ENCODE measurements around the gene CFAP92. TPM values are rescaled to one million over a fixed set of nuclear protein-coding genes. Genes with fewer than 3 reads are reported as not detected.
"Not testable (repeated sequence)": the region's sequence is repeated elsewhere in the genome, so short reads cannot be mapped to it uniquely, and the experiment has no call there.

Gene CFAP92
- polyA plus RNA-seq, 4 donors, result 0.93 to 1.5 (median 1.2) TPM

GRCh38 chr3:128945041-128945877 is 48.6 kb downstream of the CFAP92 start:
- DNase-seq (ENCODE audit: low read depth in 4 of 4, low spot score in 3 of 4), result no peak

- DNase-seq (ENCODE audit: low read depth in 4 of 4, low spot score in 3 of 4), result no peak
Observed at GRCh38 chr3:128942161-128942952, 51.5 kb downstream of the CFAP92 start.

GRCh38 chr3:128940252-128940651 is 53.6 kb downstream of the CFAP92 start:
- no peak for DNase-seq (ENCODE audit: low read depth in 4 of 4, low spot score in 3 of 4)

- DNase-seq (ENCODE audit: low read depth in 4 of 4, low spot score in 3 of 4), result no peak
Observed at GRCh38 chr3:128936341-128936740, 57.5 kb downstream of the CFAP92 start.

GRCh38 chr3:128935922-128936321 is 58.0 kb downstream of the CFAP92 start:
- no peak for DNase-seq (ENCODE audit: low read depth in 4 of 4, low spot score in 3 of 4)

GRCh38 chr3:128933922-128934253 is 60.0 kb downstream of the CFAP92 start:
- no peak for DNase-seq (ENCODE audit: low read depth in 4 of 4, low spot score in 3 of 4)

- DNase-seq (ENCODE audit: low read depth in 4 of 4, low spot score in 3 of 4), result no peak
Observed at GRCh38 chr3:128933213-128933921, 60.5 kb downstream of the CFAP92 start.

- DNase-seq (ENCODE audit: low read depth in 4 of 4, low spot score in 3 of 4), result no peak
Observed at GRCh38 chr3:128932516-128933212, 61.2 kb downstream of the CFAP92 start.

GRCh38 chr3:128931046-128931445 is 62.8 kb downstream of the CFAP92 start:
- no peak for DNase-seq (ENCODE audit: low read depth in 4 of 4, low spot score in 3 of 4)

- DNase-seq (ENCODE audit: low read depth in 4 of 4, low spot score in 3 of 4), result no peak
Observed at GRCh38 chr3:128929364-128929763, 64.5 kb downstream of the CFAP92 start.

- DNase-seq (ENCODE audit: low read depth in 4 of 4, low spot score in 3 of 4), result not testable (repeated sequence)
Observed at GRCh38 chr3:128923986-128924385, 69.9 kb downstream of the CFAP92 start.

- DNase-seq (ENCODE audit: low read depth in 4 of 4, low spot score in 3 of 4), result no peak
Observed at GRCh38 chr3:128923576-128923975, 70.3 kb downstream of the CFAP92 start.

- DNase-seq (ENCODE audit: low read depth in 4 of 4, low spot score in 3 of 4), result no peak
Observed at GRCh38 chr3:128922804-128923459, 70.9 kb downstream of the CFAP92 start.

- no peak for DNase-seq (ENCODE audit: low read depth in 4 of 4, low spot score in 3 of 4)
Observed at GRCh38 chr3:128919988-128920387, 73.9 kb downstream of the CFAP92 start.

GRCh38 chr3:128917291-128917690 is 76.6 kb downstream of the CFAP92 start:
- no peak for DNase-seq (ENCODE audit: low read depth in 4 of 4, low spot score in 3 of 4)

- no peak for DNase-seq (ENCODE audit: low read depth in 4 of 4, low spot score in 3 of 4)
Observed at GRCh38 chr3:128914966-128915645, 78.8 kb downstream of the CFAP92 start.

GRCh38 chr3:128911911-128912310 is 82.0 kb downstream of the CFAP92 start:
- DNase-seq (ENCODE audit: low read depth in 4 of 4, low spot score in 3 of 4), result no peak

GRCh38 chr3:128910006-128910405 is 83.9 kb downstream of the CFAP92 start:
- no peak for DNase-seq (ENCODE audit: low read depth in 4 of 4, low spot score in 3 of 4)

GRCh38 chr3:128908951-128909350 is 84.9 kb downstream of the CFAP92 start:
- no peak for DNase-seq (ENCODE audit: low read depth in 4 of 4, low spot score in 3 of 4)

Measured in right renal pelvis (tissue), 4 donors.